Astrocyte of the cerebellum (primary cell): ENCODE data around the gene CPXM1.

Experiments used
- DNase-seq: peaks from one replicate; pipeline ENCODE4 v3.0.0-alpha.2; 2011; ENCODE audit warnings: low read depth
- H3K4me3 ChIP-seq: 2 replicates; pipeline ENCODE4 v1.5.1; 2011; ENCODE audit warnings: mild to moderate bottlenecking, low read depth, low read length, moderate library complexity
- CTCF ChIP-seq: IDR thresholded peaks from 2 replicates; pipeline ENCODE4 v1.5.1; 2012; ENCODE audit warnings: low read length, low read depth, moderate library complexity, mild to moderate bottlenecking; ENCODE audit errors: missing control alignments
- in situ Hi-C: cut with HindIII; loops from 2 replicates; pipeline ENCODE4 v1.10.0; 2017; ENCODE audit warnings: low sequenced_read_pairs

CPXM1 gene

GRCh38 chr20:2797136-2797983, 3.1 kb downstream of the CPXM1 start:
- DNase-seq = no peak
- in situ Hi-C loops = no loop called here
- no peak for TF ChIP-seq CTCF
- no peak overlapping the region for H3K4me3 ChIP-seq

GRCh38 chr20:2796011-2796660, 4.3 kb downstream of the CPXM1 start:
- no peak for DNase-seq
- no peak for TF ChIP-seq CTCF
- H3K4me3 ChIP-seq = no peak overlapping the region
- in situ Hi-C loops = no loop called here

GRCh38 chr20:2795451-2795850, 5.0 kb downstream of the CPXM1 start:
- in situ Hi-C loops = no loop called here
- DNase-seq = no peak
- TF ChIP-seq CTCF = no peak
- no peak overlapping the region for H3K4me3 ChIP-seq

- no peak overlapping the region for H3K4me3 ChIP-seq
- no peak for DNase-seq
- TF ChIP-seq CTCF = no peak
- in situ Hi-C loops = no loop called here
Measured at GRCh38 chr20:2794866-2795447, 5.5 kb downstream of the CPXM1 start.

GRCh38 chr20:2794202-2794748, 6.2 kb downstream of the CPXM1 start:
- no peak for DNase-seq
- TF ChIP-seq CTCF = no peak
- in situ Hi-C loops = no loop called here
- no peak overlapping the region for H3K4me3 ChIP-seq

- no peak overlapping the region for H3K4me3 ChIP-seq
- DNase-seq = no peak
- no peak for TF ChIP-seq CTCF
- in situ Hi-C loops = no loop called here
Measured at GRCh38 chr20:2793471-2793870, 7.0 kb downstream of the CPXM1 start.
